HepG2 (cell line): ENCODE results near the gene TXNL4B. TPM values are rescaled to one million over a fixed set of nuclear protein-coding genes. Genes with fewer than 3 reads are reported as not detected.

ENCODE experiments used
- ATAC-seq: fragments of 200-7000 bp; cut with Tn5 transposase; 3 replicates; pipeline ENCODE4 v1.9.1; 2020; ENCODE audit warnings: mild to moderate bottlenecking, moderate library complexity
- BruUV-seq: library from RNA; stranded (reverse); fragments of 400-500 nt; replicated peaks from 2 replicates; lab custom pipeline; 2021; lab: Mats Ljungman, UMichigan
- CTCF ChIA-PET: fragments of 300-600 bp; formaldehyde crosslinking; extraction: SDS; loops from one replicate; lab custom pipeline; 2021; ENCODE audit warnings: low total read pairs, inconsistent platforms, low intra/inter-chr PET ratio; lab: Yijun Ruan, JAX
- POLR2A ChIA-PET: fragments of 350-600 bp; sonication (Branson Sonifier 250); formaldehyde crosslinking; loops from one replicate; lab custom pipeline; 2020; ENCODE audit warnings: antibody characterized with exemption, inconsistent platforms; lab: Yijun Ruan, JAX
- DNase-seq: peaks from one replicate; pipeline ENCODE4 v3.0.0-alpha.2; 2015; ENCODE audit warnings: low spot score
- FAIRE-seq: peaks from 3 replicates; lab custom pipeline; 2011; peaks lifted over from hg19 to GRCh38; lab: Jason Lieb, UNC
- H2AFZ ChIP-seq: one replicate; pipeline ENCODE4 v1.6.1; 2011; ENCODE audit warnings: low read length, inconsistent platforms
- H3K27ac ChIP-seq: fragments of 300-600 bp; 3 replicates; pipeline ENCODE4 v1.8.0; 2011; ENCODE audit warnings: mixed run types, mild to moderate bottlenecking, mixed read lengths, low read length, inconsistent platforms; ENCODE audit not compliant: insufficient read depth; ENCODE audit errors: extremely low read length
- H3K27me3 ChIP-seq, 2 experiments: fragments of 200-600 bp in 1 of 2; 2 replicates in 1 of 2; 3 replicates in 1 of 2; pipeline versions ENCODE4 v1.6.0 to v1.8.0; 2011; ENCODE audit warnings: low read length in 2 of 2, mild to moderate bottlenecking in 2 of 2, moderate library complexity in 2 of 2, inconsistent platforms in 1 of 2; ENCODE audit not compliant: insufficient read depth in 2 of 2, control insufficient read depth in 1 of 2
- H3K36me3 ChIP-seq, 2 experiments: fragments of 200-600 bp in 1 of 2; replicated peaks in 1 of 2; 2 replicates in 1 of 2; 3 replicates in 1 of 2; pipeline versions ENCODE4 v1.5.1 to v1.8.0; 2011; ENCODE audit warnings: low read length in 2 of 2, inconsistent platforms in 1 of 2; ENCODE audit not compliant: insufficient read depth in 2 of 2, control insufficient read depth in 1 of 2
- H3K4me1 ChIP-seq: 2 replicates; pipeline ENCODE4 v1.5.1; 2012; ENCODE audit warnings: low read length, inconsistent platforms; ENCODE audit not compliant: insufficient read depth
- H3K4me2 ChIP-seq: 2 replicates; pipeline ENCODE4 v1.6.0; 2011; ENCODE audit warnings: low read depth, low read length, inconsistent platforms
- H3K4me3 ChIP-seq, 3 experiments: fragments of 200-600 bp in 1 of 3; sonication (generic), shearing (Covaris generic) in 1 of 3; replicated peaks in 1 of 3; 2 replicates each; pipeline ENCODE4 v1.5.1; 2011 to 2016; ENCODE audit warnings: low read length in 3 of 3, inconsistent platforms in 2 of 3, low read depth in 2 of 3, mild to moderate bottlenecking in 2 of 3, control low read depth in 1 of 3, mixed read lengths in 1 of 3; ENCODE audit not compliant: insufficient read depth in 1 of 3
- H3K79me2 ChIP-seq: one replicate; pipeline ENCODE4 v1.6.1; 2011; ENCODE audit warnings: low read length, inconsistent platforms; ENCODE audit not compliant: insufficient read depth
- H3K9ac ChIP-seq: 2 replicates; pipeline ENCODE4 v1.6.0; 2011; ENCODE audit warnings: mild to moderate bottlenecking, low read depth, low read length, inconsistent platforms; ENCODE audit not compliant: insufficient read depth
- H3K9me3 ChIP-seq: 2 replicates; pipeline ENCODE4 v1.5.1; 2012; ENCODE audit warnings: mild to moderate bottlenecking, low read length
- H4K20me1 ChIP-seq: 2 replicates; pipeline ENCODE4 v1.6.0; 2011; ENCODE audit warnings: inconsistent platforms, mild to moderate bottlenecking, low read length, moderate library complexity; ENCODE audit not compliant: insufficient read depth
- BCL3 ChIP-seq: sonication (generic); formaldehyde crosslinking; IDR thresholded peaks from 2 replicates; pipeline ENCODE4 v1.5.1; 2020; ENCODE audit warnings: mild to moderate bottlenecking, missing genetic modification reagents, moderate library complexity
- CSRNP1 ChIP-seq: sonication (generic); formaldehyde crosslinking; IDR thresholded peaks from 2 replicates; pipeline ENCODE4 v1.8.1; 2023; ENCODE audit warnings: mild to moderate bottlenecking, missing genetic modification reagents
- ETV6 ChIP-seq: sonication (generic); formaldehyde crosslinking; conservative IDR thresholded peaks from 2 replicates; pipeline ENCODE4 v1.4.0; 2020; ENCODE audit warnings: missing genetic modification reagents
- FOXK1 ChIP-seq: sonication (generic); formaldehyde crosslinking; IDR thresholded peaks from 2 replicates; pipeline ENCODE4 v1.4.0; 2020; ENCODE audit warnings: low read depth, missing genetic modification reagents, borderline replicate concordance
- GATA4 ChIP-seq: sonication (generic); IDR thresholded peaks from 2 replicates; pipeline ENCODE4 v1.6.1; 2016; ENCODE audit warnings: antibody characterized with exemption, low read depth, borderline replicate concordance
- HIC2 ChIP-seq: sonication (generic); formaldehyde crosslinking; IDR thresholded peaks from 2 replicates; pipeline ENCODE4 v1.9.0; 2022; ENCODE audit warnings: low read depth, missing genetic modification reagents
- MXD1 ChIP-seq: sonication (generic); formaldehyde crosslinking; IDR thresholded peaks from 2 replicates; pipeline ENCODE4 v1.4.0; 2020; ENCODE audit warnings: mild to moderate bottlenecking, missing genetic modification reagents
- NFIC ChIP-seq: IDR thresholded peaks from 2 replicates; pipeline ENCODE4 v1.6.1; 2012; ENCODE audit warnings: mild to moderate bottlenecking, low read length, inconsistent platforms
- POLR2A ChIP-seq, 2 experiments: IDR thresholded peaks; 2 replicates each; pipeline ENCODE4 v1.6.1; 2011; ENCODE audit warnings: low read depth in 2 of 2, low read length in 2 of 2, mild to moderate bottlenecking in 1 of 2, moderate library complexity in 1 of 2; ENCODE audit not compliant: insufficient read depth in 1 of 2
- RBFOX2 ChIP-seq: fragments of 200-400 bp; formaldehyde crosslinking; IDR thresholded peaks from 2 replicates; pipeline ENCODE4 v1.6.1; 2017; ENCODE audit warnings: low read depth, mild to moderate bottlenecking, low read length
- RORA ChIP-seq: sonication (generic); formaldehyde crosslinking; IDR thresholded peaks from 2 replicates; pipeline ENCODE4 v1.5.0; 2020; ENCODE audit warnings: mild to moderate bottlenecking, missing genetic modification reagents, moderate library complexity
- ZBTB3 ChIP-seq: sonication (generic); formaldehyde crosslinking; IDR thresholded peaks from 2 replicates; pipeline ENCODE4 v1.4.0; 2020; ENCODE audit warnings: low read depth, mild to moderate bottlenecking, moderate library complexity, missing genetic modification reagents, borderline replicate concordance
- ZNF773 ChIP-seq: sonication (generic); formaldehyde crosslinking; IDR thresholded peaks from 2 replicates; pipeline ENCODE4 v1.4.0; 2020; ENCODE audit warnings: missing genetic modification reagents, borderline replicate concordance
- ZNF780A ChIP-seq: sonication (generic); formaldehyde crosslinking; IDR thresholded peaks from 2 replicates; pipeline ENCODE4 v1.8.0; 2022; ENCODE audit warnings: mild to moderate bottlenecking, missing genetic modification reagents, moderate library complexity
- ZNF792 ChIP-seq: IDR thresholded peaks from 2 replicates; pipeline ENCODE4 v1.6.1; 2016
- ZSCAN21 ChIP-seq: sonication (generic); formaldehyde crosslinking; IDR thresholded peaks from 2 replicates; pipeline ENCODE4 v1.8.0; 2022; ENCODE audit warnings: mild to moderate bottlenecking, missing genetic modification reagents, moderate library complexity, borderline replicate concordance
- ZSCAN5A ChIP-seq: sonication (generic); formaldehyde crosslinking; IDR thresholded peaks from 2 replicates; pipeline ENCODE4 v1.8.0; 2022; ENCODE audit warnings: mild to moderate bottlenecking, missing genetic modification reagents, borderline replicate concordance
- WGBS: methylation state at CpG from one replicate; pipeline ENCODE4 v1.1.6; 2017; ENCODE audit warnings: low lambda C conversion rate; 5-methylcytosine and 5-hydroxymethylcytosine counted together
- in situ Hi-C: cut with HindIII; loops from 2 replicates; pipeline ENCODE4 v1.10.0; 2017; ENCODE audit warnings: low pct_unique_long_range_greater_than_20kb; ENCODE audit not compliant: extremely low pct_ligation_motif_present
- intact Hi-C: fragments of 100-400 bp; cut with micrococcal nuclease; formaldehyde crosslinking; loops from one replicate; pipeline ENCODE4 v1.10.0; 2022; ENCODE audit not compliant: unreplicated experiment
- polyA plus RNA-seq, 8 experiments: library from polyadenylated mRNA; depleted of rRNA in 3 of 8; stranded (reverse) in 7 of 8; unstranded in 1 of 8; fragments of >200 nt; fragmentation: Illumina TruSeq in 4 of 8; extraction: Trizol in 4 of 8; gene quantifications; 2 replicates each; pipeline versions ENCODE4 v1.2.1 to v1.2.3, GENCODE V29; 2011 to 2016; ENCODE audit warnings: low read depth in 4 of 8, missing spikeins in 1 of 8, mixed read lengths in 1 of 8; ENCODE audit not compliant: insufficient read depth in 1 of 8
- total RNA-seq, 5 experiments: library from RNA; depleted of rRNA; stranded (reverse); fragments of >200 nt; fragmentation: Illumina TruSeq; extraction: Trizol; gene quantifications; 2 replicates each; pipeline ENCODE4 v1.2.3, GENCODE V29; 2016; ENCODE audit warnings: low read depth in 1 of 5

The TXNL4B gene
- total and polyA plus RNA-seq, 2 of the 13 experiments (the other 11 are each of a cell fraction or from before 2014, with no cell fraction given) = 17.4 to 18.3 TPM

GRCh38 chr16:72061564-72061963 lies 31.9 kb downstream of the TXNL4B start:
- Histone ChIP-seq H2AFZ (no peak overlapping the region), H3K4me2 (peak overlapping the region; percentile 76), H3K9ac (no peak overlapping the region), H3K4me3 (no peak overlapping the region), H3K27ac (peak overlapping the region; percentile 92), H4K20me1 (no peaks in the 10 kb centered on the region), H3K36me3 (no peaks in the 10 kb centered on the region; a peak in 1 of 5 replicates), H3K4me1 (peaks cover 64% of the 10 kb centered on the region), H3K27me3 (no peaks in the 10 kb centered on the region), H3K79me2 (no peaks in the 10 kb centered on the region), H3K9me3 (0 out of 2 replicates have a peak, but pooled peaks cover 4% of the 10 kb centered on the region)
- BruUV-seq = no TSS peak
- no peak for DNase-seq
- no peak for FAIRE-seq
- ATAC-seq = no peak
- in situ Hi-C loops (no loop called here), intact Hi-C loops (no loop called here)
- ChIA-PET POLR2A (interaction anchor here (1.0 to 4.4 kb wide), 6 partner anchors 11 to 52 kb away, joined by 4 to 46 read pairs (median 9); partner anchors contain the start of genes DHX38 and TXNL4B), CTCF (no interaction called here)
- WGBS = 100% methylated on average over 1 of the region's 1 CpG
- TF ChIP-seq HIC2 (no peak), GATA4 (no peak), MXD1 (CRISPR knock-in tag) (no peak), ZBTB3 (no peak), CSRNP1 (CRISPR knock-in tag) (no peak), FOXK1 (CRISPR knock-in tag) (no peak), ZSCAN21 (no peak), POLR2A (IDR thresholded peaks at IDR 0.05; ENCODE audit: insufficient read depth in 1 of 2, low read depth in 2 of 2, low read length in 2 of 2) (0 out of 4 replicates have a peak, but pooled peaks of 1 of the 2 experiments have one; percentile 0), ZSCAN5A (CRISPR knock-in tag) (no peak), RORA (CRISPR knock-in tag) (no peak), NFIC (no peak), RBFOX2 (peak; percentile 53), ZNF773 (CRISPR knock-in tag) (no peak), ZNF792 (CRISPR knock-in tag) (no peak), BCL3 (CRISPR knock-in tag) (no peak), ZNF780A (CRISPR knock-in tag) (no peak), ETV6 (CRISPR knock-in tag) (no peak)
